GM19099 (cell line): ENCODE measurements around the gene TUBB6.

Experiments used
- POLR2A ChIP-seq: IDR thresholded peaks from 3 replicates; pipeline ENCODE4 v1.6.1; 2011; ENCODE audit warnings: low read depth; ENCODE audit not compliant: insufficient read length; ENCODE audit errors: extremely low read depth

Gene TUBB6

DNA sequence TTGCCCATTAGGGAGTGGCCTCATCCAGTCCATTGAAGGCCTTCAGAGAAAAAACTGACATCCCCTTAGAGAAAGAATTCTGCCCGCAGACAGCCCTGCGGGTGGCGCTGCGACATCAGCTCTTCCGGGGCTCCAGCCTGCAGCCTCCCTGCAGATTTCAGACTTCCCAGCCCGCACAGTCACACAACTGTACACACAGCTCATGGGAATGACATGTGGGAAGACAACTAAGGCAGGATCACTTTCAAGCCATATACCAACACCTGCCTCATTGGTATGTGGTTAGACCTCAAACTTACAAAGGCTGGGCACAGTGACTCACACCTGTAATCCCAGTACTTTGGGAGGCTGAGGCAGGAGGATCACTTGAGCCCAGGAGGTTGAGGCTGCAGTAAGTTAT lies 24.8 kb upstream of the TUBB6 start:
- no peak for TF ChIP-seq POLR2A

DNA sequence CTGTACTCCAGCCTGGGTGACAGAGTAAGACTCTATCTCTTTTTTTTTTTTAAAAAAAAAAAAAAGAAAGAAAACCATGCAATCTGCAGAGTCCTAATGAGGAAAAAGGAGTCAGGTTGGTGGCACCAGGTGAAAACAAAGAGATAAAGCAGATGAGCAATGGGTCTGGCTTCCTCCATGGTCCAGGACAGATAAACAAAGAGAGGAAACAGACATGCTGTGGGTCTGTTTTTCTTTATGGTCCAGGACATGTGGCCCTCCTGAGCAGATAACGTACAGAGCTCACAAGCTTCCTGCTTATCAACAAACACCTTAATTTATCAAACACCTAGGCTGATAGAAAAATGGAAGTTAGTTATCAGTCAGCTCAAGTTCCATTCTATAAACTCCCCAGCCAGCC lies 24.4 kb upstream of the TUBB6 start:
- no peak for TF ChIP-seq POLR2A

DNA sequence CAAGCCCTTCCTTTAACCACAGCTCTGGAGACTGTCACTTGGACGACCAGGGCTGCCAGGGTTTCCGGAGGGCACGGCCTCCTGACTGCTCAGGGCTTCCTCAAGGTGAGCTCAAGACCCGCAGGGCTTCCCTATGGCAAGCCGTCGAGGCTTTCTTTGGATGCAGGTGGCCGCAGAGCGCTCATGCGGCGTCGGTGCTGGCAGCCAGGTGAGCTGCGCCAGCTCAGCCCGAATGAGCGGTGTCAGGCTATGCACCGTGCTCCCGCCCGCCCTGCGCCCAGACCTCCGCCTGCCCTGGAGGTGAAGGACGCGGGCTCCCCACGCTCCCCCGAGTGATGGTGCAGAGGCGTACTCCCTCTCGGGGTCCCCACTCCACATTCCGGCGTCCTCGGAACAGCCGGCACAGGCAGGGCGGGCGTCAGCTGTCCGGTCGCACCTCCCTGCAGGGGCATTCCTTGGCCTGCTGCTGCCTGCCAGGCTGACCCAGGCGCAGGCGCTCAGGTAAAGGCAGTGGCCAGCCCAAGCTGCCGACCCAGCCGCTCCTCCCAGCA lies 20.8 kb upstream of the TUBB6 start:
- TF ChIP-seq POLR2A = no peak

DNA sequence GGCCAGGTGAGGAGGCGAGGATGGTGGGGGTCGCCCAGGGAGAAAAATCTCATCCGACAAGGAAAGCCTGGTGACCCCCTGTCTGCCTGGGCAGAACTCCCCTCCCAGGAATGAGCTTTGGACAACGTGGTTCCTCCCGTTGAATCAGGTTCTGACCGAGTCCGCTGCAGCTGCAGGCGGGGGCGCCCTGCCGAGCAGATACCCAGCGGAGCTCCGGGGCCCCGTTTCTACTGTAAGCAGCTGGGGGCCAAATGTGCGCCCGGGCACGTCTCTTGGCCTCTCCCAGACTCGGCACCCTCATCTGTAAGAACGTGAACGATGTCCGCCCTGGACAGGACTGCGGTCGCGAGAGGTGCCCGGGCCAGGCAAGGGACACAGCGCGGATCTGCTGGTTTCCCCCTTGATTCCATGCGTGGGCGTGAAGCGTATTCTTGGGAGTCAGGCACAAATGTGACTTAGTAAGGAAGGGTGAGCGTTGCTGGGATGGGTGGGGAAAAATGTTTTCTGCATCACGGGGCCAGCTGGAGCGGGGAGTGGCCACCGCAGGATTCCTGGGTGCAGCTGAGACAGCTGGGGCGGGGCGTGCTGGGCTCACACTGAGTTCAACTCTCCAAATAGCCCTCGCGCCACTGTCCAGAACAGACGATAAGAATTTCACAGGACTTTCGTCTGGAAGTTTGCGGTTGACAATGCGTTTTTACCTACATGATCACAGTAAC lies 20.2 kb upstream of the TUBB6 start:
- no peak for TF ChIP-seq POLR2A

DNA sequence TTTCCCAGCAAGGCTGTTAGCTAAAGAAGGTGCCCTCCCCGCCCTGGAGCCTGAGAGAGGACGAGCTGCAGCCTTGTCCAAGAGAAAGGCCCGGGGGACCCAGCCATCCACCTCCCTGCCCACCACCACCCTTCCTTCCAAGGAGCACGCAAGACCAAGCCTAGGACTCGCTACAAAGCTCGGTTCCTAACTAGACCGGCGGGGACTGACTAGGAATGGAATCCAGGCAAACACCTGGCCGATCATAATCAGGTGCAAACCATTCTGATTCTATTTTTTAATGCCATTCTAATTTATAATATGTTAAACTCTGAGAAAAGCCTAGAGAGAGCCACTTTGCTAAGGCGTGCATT lies 19.7 kb upstream of the TUBB6 start:
- TF ChIP-seq POLR2A = no peak

DNA sequence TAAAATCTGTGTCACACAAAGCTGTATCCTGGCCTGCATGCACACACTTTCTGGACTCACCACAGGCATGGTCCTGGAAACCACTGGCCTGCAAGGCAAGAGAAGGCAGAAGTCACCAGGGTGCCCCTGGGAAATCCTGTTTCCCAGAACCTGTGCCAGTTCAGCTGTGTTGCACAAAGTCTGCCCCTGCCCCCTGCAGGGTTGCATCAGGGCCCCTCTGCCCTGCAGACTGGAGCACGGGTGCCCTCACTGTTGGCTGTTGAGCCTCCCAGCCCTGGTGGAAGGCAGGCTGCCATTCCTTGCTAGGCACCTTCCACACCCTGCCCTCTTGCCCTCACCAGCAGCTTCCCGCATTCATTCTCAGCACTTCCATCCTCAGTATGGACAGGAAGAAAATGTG lies 18.0 kb upstream of the TUBB6 start:
- no peak for TF ChIP-seq POLR2A

DNA sequence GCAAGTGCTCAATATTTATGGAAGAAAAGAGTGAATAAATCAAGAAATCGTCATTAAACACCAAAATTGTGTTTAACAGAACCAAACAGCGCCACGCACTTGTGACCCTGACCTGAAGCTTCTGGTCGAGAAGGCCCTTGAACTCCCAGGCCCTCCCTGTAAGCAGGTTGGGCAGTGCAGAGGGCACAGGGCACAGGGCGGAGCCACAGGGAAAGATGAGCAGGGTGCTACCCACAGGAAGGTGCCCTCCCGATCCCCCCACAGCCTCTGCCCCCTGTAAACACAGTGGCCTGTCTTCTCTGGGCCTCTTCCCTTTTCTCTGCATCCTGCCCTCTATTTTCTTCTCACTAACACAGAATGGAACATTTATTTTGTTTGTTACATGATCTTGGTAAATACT lies 16.9 kb upstream of the TUBB6 start:
- TF ChIP-seq POLR2A = no peak

DNA sequence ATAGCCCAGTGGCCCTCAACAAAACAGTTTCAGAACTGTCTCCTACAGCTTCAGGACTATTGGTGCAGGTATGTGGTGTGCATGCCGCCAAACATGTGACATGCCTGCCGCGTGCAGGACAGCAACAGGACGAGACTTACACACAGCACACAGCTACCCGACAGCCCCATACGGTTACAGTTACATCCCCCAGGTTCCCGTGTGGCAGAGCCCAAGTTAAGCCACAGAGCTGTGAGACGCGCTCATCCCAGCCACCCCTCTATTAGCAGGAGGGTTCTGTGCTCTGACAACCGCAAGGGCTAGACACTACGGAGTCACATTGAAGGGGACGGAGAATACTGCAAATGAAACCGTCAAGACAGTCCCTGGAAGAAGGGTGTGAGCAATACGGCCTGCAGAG lies 16.4 kb upstream of the TUBB6 start:
- no peak for TF ChIP-seq POLR2A

DNA sequence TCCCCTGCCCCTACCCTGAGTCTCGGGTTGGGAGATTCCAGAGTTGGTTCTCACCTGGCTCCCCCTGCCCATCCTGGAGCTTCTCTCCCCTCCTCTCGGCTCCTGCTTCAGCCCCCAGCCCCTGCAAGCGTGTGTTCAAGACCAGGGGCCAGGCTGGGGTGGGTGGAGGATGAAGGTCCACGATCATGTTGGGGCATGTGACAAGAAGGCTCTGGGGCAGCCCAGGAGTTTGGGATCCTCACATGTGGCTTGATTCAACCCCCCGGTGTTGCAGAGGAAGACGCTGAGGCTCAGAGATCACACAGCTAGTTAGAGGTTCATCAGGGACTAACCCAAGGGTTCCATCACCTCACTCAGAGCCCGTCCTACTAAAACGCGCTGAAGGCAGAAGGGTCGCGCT lies 14.2 kb upstream of the TUBB6 start:
- TF ChIP-seq POLR2A = no peak

DNA sequence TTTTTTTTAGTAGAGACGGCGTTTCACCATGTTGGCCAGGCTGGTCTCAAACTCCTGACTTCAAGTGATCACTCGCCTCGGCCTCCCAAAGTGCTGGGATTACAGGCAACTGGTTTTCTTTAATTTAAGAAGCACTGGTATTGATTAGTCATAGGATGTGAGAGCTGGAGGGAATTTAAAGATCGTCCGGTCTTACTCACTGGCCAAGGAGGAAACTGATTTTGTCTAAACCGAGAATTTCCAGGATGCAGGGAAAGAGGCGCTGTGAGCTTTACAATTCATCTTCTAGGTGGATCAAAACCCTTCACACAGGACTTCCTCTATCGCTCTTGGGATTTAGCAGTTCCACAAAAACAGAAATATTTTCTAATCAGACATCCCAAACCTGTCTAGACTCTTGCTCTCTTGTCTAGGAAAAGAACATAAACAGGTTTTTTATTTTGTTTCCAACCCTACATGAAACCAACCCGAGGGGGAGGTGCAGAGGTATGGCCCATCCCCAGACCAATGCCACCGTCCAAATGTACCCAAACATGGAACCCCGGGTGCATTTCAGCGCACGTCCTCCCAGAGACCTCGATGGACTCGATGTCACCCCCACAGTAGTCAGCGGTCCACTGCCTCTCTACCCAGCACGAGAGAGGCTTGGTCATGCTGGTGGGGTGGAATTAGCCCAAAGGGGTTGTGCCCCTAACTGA lies 12.5 kb upstream of the TUBB6 start:
- TF ChIP-seq POLR2A = no peak

DNA sequence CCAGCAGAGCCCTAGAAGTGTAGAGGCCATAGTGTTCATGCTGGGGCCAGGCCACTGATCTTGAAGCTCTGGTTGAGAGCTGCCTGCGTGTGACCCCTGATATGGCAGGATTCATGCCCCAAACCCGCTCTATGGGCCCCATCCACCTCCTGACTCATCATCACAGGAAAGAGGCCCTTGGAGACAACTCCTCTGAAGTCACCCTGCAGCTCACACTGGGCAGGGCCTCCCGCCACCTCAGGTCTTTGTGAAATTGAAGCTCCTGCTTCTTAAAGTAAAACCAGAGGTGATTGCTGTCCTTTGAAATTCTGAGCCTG lies 12.0 kb upstream of the TUBB6 start:
- no peak for TF ChIP-seq POLR2A

DNA sequence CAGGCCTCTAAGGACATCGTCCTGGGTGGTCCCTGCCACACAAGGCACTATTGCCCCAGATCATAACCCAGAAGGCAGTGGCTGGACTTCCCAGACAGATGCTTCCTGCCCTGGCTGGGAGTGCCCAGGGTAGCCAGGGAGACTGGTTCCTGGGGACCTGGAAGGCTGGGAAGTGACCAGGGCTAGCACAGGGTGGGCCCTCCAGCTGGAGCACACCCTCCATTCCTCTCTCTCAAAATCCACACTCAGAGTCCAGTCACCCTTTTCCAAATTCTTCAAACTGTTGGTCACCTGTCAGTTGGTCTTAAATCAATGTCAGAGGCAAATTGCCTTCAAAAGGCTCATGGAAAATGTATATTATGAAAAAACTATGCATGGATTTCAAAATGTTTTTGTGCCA lies 11.6 kb upstream of the TUBB6 start:
- TF ChIP-seq POLR2A = no peak

DNA sequence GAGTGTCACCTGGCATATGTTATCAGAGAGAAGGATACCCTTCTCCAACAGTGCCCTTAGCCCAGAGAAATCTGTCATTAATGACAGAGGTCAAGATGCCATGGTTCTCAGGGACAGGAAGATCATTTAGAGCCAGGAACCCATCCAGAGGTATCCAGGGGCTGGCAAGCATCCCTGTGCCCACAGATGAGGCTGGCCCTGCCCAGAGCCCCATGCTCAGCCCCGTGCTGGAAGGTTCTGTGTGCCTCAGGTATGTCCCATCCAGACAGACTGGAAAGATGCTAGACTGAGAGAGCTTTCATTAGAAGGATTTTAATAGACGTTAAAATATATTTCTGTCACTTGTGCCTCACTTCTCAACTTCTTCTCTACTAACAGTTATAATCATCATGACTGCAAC lies 8.2 kb upstream of the TUBB6 start:
- TF ChIP-seq POLR2A = no peak

DNA sequence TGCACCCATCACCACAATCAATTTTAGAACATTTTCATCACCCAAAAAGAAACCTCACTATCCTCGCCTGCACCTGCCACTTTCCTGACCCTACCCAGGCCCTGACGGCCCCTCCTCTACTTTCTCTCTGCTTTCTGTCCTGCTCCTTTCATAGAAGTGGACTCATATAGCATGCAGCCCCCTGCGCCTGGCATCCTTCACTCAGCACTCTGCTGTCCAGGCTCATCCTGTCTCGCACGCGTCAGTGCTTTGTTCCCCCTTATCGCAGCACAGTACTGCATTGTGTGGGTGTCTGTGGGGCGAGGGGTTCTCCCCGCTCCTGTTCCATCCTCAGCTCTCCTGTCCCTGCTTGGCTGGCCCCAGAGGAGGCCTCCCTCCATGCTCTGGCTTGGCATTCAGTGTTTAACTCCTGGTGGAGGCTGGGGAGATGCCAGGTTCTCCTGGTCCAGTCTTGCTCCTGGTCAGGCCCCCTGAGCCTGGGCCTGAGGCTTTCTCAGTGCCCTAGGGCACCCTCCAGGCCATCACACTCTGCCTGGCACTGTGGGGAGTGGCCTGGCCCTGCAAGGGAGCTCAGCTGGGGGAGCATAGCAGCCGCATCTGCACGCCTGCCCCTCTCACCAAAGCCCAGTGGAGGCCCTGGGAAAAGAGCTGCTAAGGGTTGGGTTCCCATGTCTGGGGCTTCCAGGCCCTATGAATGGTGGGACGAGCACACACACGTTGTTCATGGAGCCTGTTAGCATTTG lies 6.6 kb upstream of the TUBB6 start:
- no peak for TF ChIP-seq POLR2A

DNA sequence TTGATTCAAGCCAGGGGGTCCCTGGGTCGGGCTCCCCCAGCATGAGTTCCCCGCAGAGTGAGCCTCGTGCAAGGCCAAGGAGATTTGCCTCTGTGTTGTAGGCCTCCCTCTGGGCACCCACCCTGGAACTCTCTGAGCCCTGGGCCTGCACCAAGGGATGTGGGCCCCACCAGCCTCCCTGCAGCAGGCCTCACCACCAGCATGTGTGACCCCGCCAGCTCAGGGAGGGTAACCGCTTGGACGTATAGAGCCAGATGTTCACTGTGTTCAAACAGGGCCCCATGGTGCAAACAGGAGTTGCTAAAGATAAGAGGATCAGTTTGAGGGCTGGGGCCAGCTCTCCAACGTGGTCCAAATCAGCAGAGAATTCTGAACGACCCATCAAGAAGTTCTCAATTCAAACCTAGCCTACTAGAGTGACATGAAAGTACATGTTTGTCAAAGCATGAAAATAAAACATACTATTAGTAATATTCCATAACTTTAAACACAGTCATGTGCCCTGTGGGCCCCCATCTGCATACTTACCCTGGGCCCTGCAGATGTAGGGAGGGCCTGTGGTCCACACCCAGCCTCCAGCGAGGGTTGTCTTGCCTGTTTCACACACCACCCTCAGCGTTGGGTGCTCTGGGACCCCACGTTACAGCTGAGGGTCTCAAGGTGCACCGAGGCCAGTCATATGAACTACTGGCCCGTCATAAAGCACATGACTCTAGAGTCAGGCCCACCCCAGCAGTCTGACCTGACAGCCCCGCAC lies 5.5 kb upstream of the TUBB6 start:
- TF ChIP-seq POLR2A = no peak
